Measurements from ENCODE around the gene SRMS.
A peak's percentile ranks its signal among the peaks of the same experiment; 100 is the strongest.

Gene SRMS

GRCh38 chr20:63508072-63508768 lies 39.3 kb downstream of the SRMS start:
- ATAC-seq (replicated peaks) (no peak), DNase-seq (no peak)
- Mint-ChIP-seq H3K27ac (no peak overlapping the region), H3K4me3 (no peak overlapping the region), H3K9me3 (peaks cover 4 to 10% of the 10 kb centered on the region in 2 donors), H3K36me3 (peaks cover 0 to 8% of the 10 kb centered on the region in 2 donors), H3K4me1 (peaks cover 0 to 2% of the 10 kb centered on the region in 2 donors), H3K27me3 (peaks cover 45 to 61% of the 10 kb centered on the region in 2 donors)

- Mint-ChIP-seq H3K4me1 (peaks cover 0 to 2% of the 10 kb centered on the region in 2 donors), H3K36me3 (peaks cover 0 to 3% of the 10 kb centered on the region in 2 donors), H3K9me3 (peaks cover 4 to 10% of the 10 kb centered on the region in 2 donors), H3K4me3 (no peak overlapping the region), H3K27ac (no peak overlapping the region), H3K27me3 (peaks cover 37 to 52% of the 10 kb centered on the region in 2 donors)
- ATAC-seq (replicated peaks) (no peak), DNase-seq (no peak)
Observed at GRCh38 chr20:63507083-63507743, 40.3 kb downstream of the SRMS start.

- Mint-ChIP-seq H3K36me3 (peaks cover 0 to 3% of the 10 kb centered on the region in 2 donors), H3K9me3 (peaks cover 4 to 10% of the 10 kb centered on the region in 2 donors), H3K27me3 (peaks cover 30 to 43% of the 10 kb centered on the region in 2 donors), H3K4me3 (no peak overlapping the region), H3K27ac (no peak overlapping the region), H3K4me1 (peaks cover 0 to 2% of the 10 kb centered on the region in 2 donors)
- no peak for DNase-seq
- no peak for ATAC-seq (replicated peaks)
Observed at GRCh38 chr20:63505723-63506122, 41.8 kb downstream of the SRMS start.

GRCh38 chr20:63505281-63505680 lies 42.3 kb downstream of the SRMS start:
- ATAC-seq (replicated peaks) (no peak), DNase-seq (no peak)
- no peak overlapping the region for H3K4me3 Mint-ChIP-seq
- peaks cover 0 to 3% of the 10 kb centered on the region in 2 donors for H3K36me3 Mint-ChIP-seq
- peaks cover 0 to 2% of the 10 kb centered on the region in 2 donors for H3K4me1 Mint-ChIP-seq
- H3K27me3 Mint-ChIP-seq, result peaks cover 30 to 40% of the 10 kb centered on the region in 2 donors
- H3K27ac Mint-ChIP-seq, result no peak overlapping the region
- H3K9me3 Mint-ChIP-seq, result peaks cover 4 to 10% of the 10 kb centered on the region in 2 donors

- ATAC-seq (replicated peaks), result no peak
- Mint-ChIP-seq H3K27me3 (peaks cover 26 to 33% of the 10 kb centered on the region in 2 donors), H3K9me3 (peaks cover 4 to 10% of the 10 kb centered on the region in 2 donors), H3K4me1 (peaks cover 0 to 2% of the 10 kb centered on the region in 2 donors), H3K4me3 (no peak overlapping the region), H3K36me3 (peaks cover 0 to 3% of the 10 kb centered on the region in 2 donors), H3K27ac (no peak overlapping the region)
- DNase-seq, result no peak
Observed at GRCh38 chr20:63504642-63505041, 42.9 kb downstream of the SRMS start.

GRCh38 chr20:63503524-63503923 lies 44.0 kb downstream of the SRMS start:
- no peak overlapping the region for H3K4me3 Mint-ChIP-seq
- ATAC-seq (replicated peaks) (no peak), DNase-seq (no peak)
- no peak overlapping the region for H3K27ac Mint-ChIP-seq
- H3K4me1 Mint-ChIP-seq, result no peaks in the 10 kb centered on the region
- peaks cover 0 to 3% of the 10 kb centered on the region in 2 donors for H3K36me3 Mint-ChIP-seq
- peaks cover 18 to 26% of the 10 kb centered on the region in 2 donors for H3K27me3 Mint-ChIP-seq
- H3K9me3 Mint-ChIP-seq, result peaks cover 4 to 10% of the 10 kb centered on the region in 2 donors

- H3K4me3 Mint-ChIP-seq, result no peak overlapping the region
- H3K27ac Mint-ChIP-seq, result no peak overlapping the region
- DNase-seq (no peak), ATAC-seq (replicated peaks) (no peak)
- H3K27me3 Mint-ChIP-seq, result peaks cover 10 to 25% of the 10 kb centered on the region in 2 donors
- peaks cover 0 to 3% of the 10 kb centered on the region in 2 donors for H3K36me3 Mint-ChIP-seq
- peaks cover 0 to 5% of the 10 kb centered on the region in 2 donors for H3K4me1 Mint-ChIP-seq
- H3K9me3 Mint-ChIP-seq, result peaks cover 4 to 10% of the 10 kb centered on the region in 2 donors
Observed at GRCh38 chr20:63502671-63503172, 44.8 kb downstream of the SRMS start.

- Mint-ChIP-seq H3K36me3 (peaks cover 0 to 3% of the 10 kb centered on the region in 2 donors), H3K27me3 (peaks cover 15 to 27% of the 10 kb centered on the region in 2 donors), H3K27ac (no peak overlapping the region), H3K9me3 (peaks cover 4 to 10% of the 10 kb centered on the region in 2 donors), H3K4me1 (peaks cover under 1 to 11% of the 10 kb centered on the region in 2 donors), H3K4me3 (no peak overlapping the region)
- no peak for DNase-seq
- no peak for ATAC-seq (replicated peaks)
Observed at GRCh38 chr20:63501818-63502670, 45.5 kb downstream of the SRMS start.

GRCh38 chr20:63500902-63501817 lies 46.4 kb downstream of the SRMS start:
- ATAC-seq (replicated peaks), result no peak
- Mint-ChIP-seq H3K4me3 (no peak overlapping the region), H3K27me3 (peaks cover 19 to 31% of the 10 kb centered on the region in 2 donors), H3K4me1 (peaks cover 6 to 20% of the 10 kb centered on the region in 2 donors), H3K9me3 (peaks cover 4 to 10% of the 10 kb centered on the region in 2 donors), H3K36me3 (peaks cover 0 to 3% of the 10 kb centered on the region in 2 donors), H3K27ac (no peak overlapping the region)
- DNase-seq, result no peak

- ATAC-seq (replicated peaks), result no peak
- Mint-ChIP-seq H3K36me3 (peaks cover 0 to 3% of the 10 kb centered on the region in 2 donors), H3K4me3 (peak overlapping the region in 1 of 2 donors; percentile 13), H3K27ac (no peak overlapping the region), H3K9me3 (peaks cover 4 to 7% of the 10 kb centered on the region in 2 donors), H3K4me1 (peaks cover 7 to 20% of the 10 kb centered on the region in 2 donors), H3K27me3 (peaks cover 19 to 34% of the 10 kb centered on the region in 2 donors)
- DNase-seq, result no peak
Observed at GRCh38 chr20:63500151-63500901, 47.2 kb downstream of the SRMS start.

- H3K36me3 Mint-ChIP-seq, result no peaks in the 10 kb centered on the region
- H3K4me1 Mint-ChIP-seq, result peaks cover 7 to 20% of the 10 kb centered on the region in 2 donors
- ATAC-seq (replicated peaks) (peak; percentile 17 to 25), DNase-seq (no peak)
- no peaks in the 10 kb centered on the region for H3K9me3 Mint-ChIP-seq
- peak overlapping the region in 1 of 2 donors; percentile 62 for H3K4me3 Mint-ChIP-seq
- peaks cover 16 to 35% of the 10 kb centered on the region in 2 donors for H3K27me3 Mint-ChIP-seq
- no peak overlapping the region for H3K27ac Mint-ChIP-seq
Observed at GRCh38 chr20:63499338-63499969, 48.1 kb downstream of the SRMS start.

GRCh38 chr20:63498960-63499337 lies 48.6 kb downstream of the SRMS start, which contains the start of gene EEF1A2:
Gene EEF1A2 (minus strand): TSS chr20:63499083. CDS start chr20:63497763, 1,320 bp downstream.
- H3K4me1 Mint-ChIP-seq, result peaks cover 7 to 20% of the 10 kb centered on the region in 2 donors
- peak within 1 kb of the TSS; percentile 46 to 66 for H3K4me3 Mint-ChIP-seq
- no peaks in the 10 kb centered on the region for H3K36me3 Mint-ChIP-seq
- ATAC-seq (replicated peaks) (peak; percentile 40 to 45), DNase-seq (no peak)
- H3K27me3 Mint-ChIP-seq, result peaks cover 12 to 35% of the 10 kb centered on the region in 2 donors
- no peak within 1 kb of the TSS for H3K27ac Mint-ChIP-seq
- H3K9me3 Mint-ChIP-seq, result no peaks in the 10 kb centered on the region

All from stimulated activated naive B cell treated with anti-CD40 and anti-IgM and Interleukin-4, amounts not matched to agents 10 μg/mL and 1 μg/mL and 100 μg/mL, for 72 hours (primary cell).